HL-60/S4 (cell line): ENCODE results near the gene AUH.
"Not testable (repeated sequence)": the region's sequence is repeated elsewhere in the genome, so short reads cannot be mapped to it uniquely, and the experiment has no call there.

Experiments used
- in situ Hi-C: fragments of 300-500 bp; cut with MboI; formaldehyde crosslinking; loops from 2 replicates; pipeline ENCODE4 v1.14.3; 2022; ENCODE audit warnings: low sequenced_read_pairs

The AUH gene

GRCh38 chr9:91361291-91362050 lies at the start of gene AUH:
Gene AUH (minus strand): TSS chr9:91361918. CDS start chr9:91361889, 29 bp downstream.
- in situ Hi-C loops = no loop called here

GRCh38 chr9:91411096-91411771 lies 49.5 kb upstream of the AUH start:
- in situ Hi-C loops = loop anchor here (25.0 kb wide), 1 partner anchor 224 kb away; no protein-coding TSS in a partner anchor

GRCh38 chr9:91410161-91410560 lies 48.4 kb upstream of the AUH start:
- in situ Hi-C loops = loop anchor here (25.0 kb wide), 1 partner anchor 223 kb away; no protein-coding TSS in a partner anchor

GRCh38 chr9:91408475-91408874 lies 46.8 kb upstream of the AUH start:
- in situ Hi-C loops = loop anchor here (25.0 kb wide), 1 partner anchor 221 kb away; no protein-coding TSS in a partner anchor

GRCh38 chr9:91407580-91408318 lies 46.0 kb upstream of the AUH start:
- in situ Hi-C loops = loop anchor here (25.0 kb wide), 1 partner anchor 220 kb away; no protein-coding TSS in a partner anchor

GRCh38 chr9:91405343-91406077 lies 43.8 kb upstream of the AUH start:
- in situ Hi-C loops = loop anchor here (25.0 kb wide), 1 partner anchor 218 kb away; no protein-coding TSS in a partner anchor

GRCh38 chr9:91403665-91404543 lies 42.2 kb upstream of the AUH start:
- in situ Hi-C loops = loop anchor here (25.0 kb wide), 1 partner anchor 217 kb away; no protein-coding TSS in a partner anchor

GRCh38 chr9:91398926-91399325 lies 37.2 kb upstream of the AUH start:
- in situ Hi-C loops = no loop called here

GRCh38 chr9:91395553-91396471 lies 34.1 kb upstream of the AUH start:
- in situ Hi-C loops = no loop called here

- in situ Hi-C loops = no loop called here
These were observed 33.4 kb upstream of the AUH start for GRCh38 chr9:91395106-91395552.

- in situ Hi-C loops = no loop called here
These were observed 32.1 kb upstream of the AUH start for GRCh38 chr9:91393826-91394225.

- in situ Hi-C loops = no loop called here
These were observed 30.7 kb upstream of the AUH start for GRCh38 chr9:91392435-91392834.

GRCh38 chr9:91391818-91392217 lies 30.1 kb upstream of the AUH start:
- in situ Hi-C loops = no loop called here

- in situ Hi-C loops = no loop called here
These were observed 29.7 kb upstream of the AUH start for GRCh38 chr9:91391412-91391811.

GRCh38 chr9:91389686-91390085 lies 28.0 kb upstream of the AUH start:
- in situ Hi-C loops = not testable (repeated sequence)

- in situ Hi-C loops = no loop called here
These were observed 25.0 kb upstream of the AUH start for GRCh38 chr9:91386765-91387164.

- in situ Hi-C loops = no loop called here
These were observed 23.2 kb upstream of the AUH start for GRCh38 chr9:91384954-91385353.

GRCh38 chr9:91383577-91383976 lies 21.9 kb upstream of the AUH start:
- in situ Hi-C loops = no loop called here
